ENCODE results near the gene APOL1.

GRCh38 chr22:36253523-36254490 lies 874 bp downstream of the APOL1 start:
- TF ChIP-seq FOSL2 (CRISPR knock-in tag; IDR thresholded peaks at IDR 0.05) (no peak), ZSCAN29 (CRISPR knock-in tag; conservative IDR thresholded peaks at IDR 0.05) (no peak), RBM22 (optimal IDR thresholded peaks at IDR 0.05; ENCODE audit: low read length) (no peak), ZNF775 (CRISPR knock-in tag; IDR thresholded peaks at IDR 0.05; ENCODE audit: borderline replicate concordance) (no peak), GTF2F1 (IDR thresholded peaks at IDR 0.05; ENCODE audit: low read length) (no peak), IRX3 (CRISPR knock-in tag; IDR thresholded peaks at IDR 0.05; ENCODE audit: borderline replicate concordance, low read depth) (no peak), ZNF329 (CRISPR knock-in tag; IDR thresholded peaks at IDR 0.05; ENCODE audit: low read depth) (no peak), NFIB (CRISPR knock-in tag; IDR thresholded peaks at IDR 0.05; ENCODE audit: borderline replicate concordance) (no peak), ZNF550 (CRISPR knock-in tag; IDR thresholded peaks at IDR 0.05; ENCODE audit: borderline replicate concordance) (no peak)
